ENCODE results near the gene LIF. TPM values are rescaled to one million over a fixed set of nuclear protein-coding genes. Genes with fewer than 3 reads are reported as not detected.
A peak's percentile ranks its signal among the peaks of the same experiment; 100 is the strongest.

LIF gene
- total RNA-seq, 4 donors from 2014 or later: 4.0 to 5.2 (median 4.4) TPM

DNA sequence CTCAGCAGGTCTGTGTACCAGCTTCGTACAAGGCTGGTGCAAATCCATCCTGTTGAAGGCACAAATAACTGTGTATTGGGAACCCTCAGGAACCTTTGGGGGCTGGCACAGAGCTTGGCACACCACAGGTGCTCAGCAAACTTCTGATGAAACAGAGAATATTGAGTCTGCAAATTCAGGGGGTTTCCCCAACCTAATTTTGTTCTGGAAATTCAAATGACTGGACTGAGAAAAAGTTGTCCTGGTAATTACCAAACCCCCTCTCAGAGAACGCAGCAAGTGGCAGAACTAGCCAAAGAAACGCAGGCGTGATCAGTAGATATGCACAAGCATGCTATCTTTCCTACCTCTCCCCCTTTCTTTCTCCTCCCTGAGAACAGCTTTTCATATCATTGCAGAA lies 47.6 kb downstream of the LIF start:
- no peaks in the 10 kb centered on the region for H3K9me3 ChIP-seq
- in situ Hi-C loops (cut with MboI; ENCODE audit: low pct_ligation_motif_present in 1 of 4, low pct_unique_long_range_greater_than_20kb in 1 of 4, low sequenced_read_pairs in 3 of 4) (no loop called here), intact Hi-C loops (cut with DNase I; ENCODE audit: low total_unique reads) (no loop called here)
- TF ChIP-seq POLR2A (IDR thresholded peaks at IDR 0.05): no peak
- no peak for TF ChIP-seq POLR2AphosphoS5 (IDR thresholded peaks at IDR 0.05)
- TF ChIP-seq, protein P1, sequence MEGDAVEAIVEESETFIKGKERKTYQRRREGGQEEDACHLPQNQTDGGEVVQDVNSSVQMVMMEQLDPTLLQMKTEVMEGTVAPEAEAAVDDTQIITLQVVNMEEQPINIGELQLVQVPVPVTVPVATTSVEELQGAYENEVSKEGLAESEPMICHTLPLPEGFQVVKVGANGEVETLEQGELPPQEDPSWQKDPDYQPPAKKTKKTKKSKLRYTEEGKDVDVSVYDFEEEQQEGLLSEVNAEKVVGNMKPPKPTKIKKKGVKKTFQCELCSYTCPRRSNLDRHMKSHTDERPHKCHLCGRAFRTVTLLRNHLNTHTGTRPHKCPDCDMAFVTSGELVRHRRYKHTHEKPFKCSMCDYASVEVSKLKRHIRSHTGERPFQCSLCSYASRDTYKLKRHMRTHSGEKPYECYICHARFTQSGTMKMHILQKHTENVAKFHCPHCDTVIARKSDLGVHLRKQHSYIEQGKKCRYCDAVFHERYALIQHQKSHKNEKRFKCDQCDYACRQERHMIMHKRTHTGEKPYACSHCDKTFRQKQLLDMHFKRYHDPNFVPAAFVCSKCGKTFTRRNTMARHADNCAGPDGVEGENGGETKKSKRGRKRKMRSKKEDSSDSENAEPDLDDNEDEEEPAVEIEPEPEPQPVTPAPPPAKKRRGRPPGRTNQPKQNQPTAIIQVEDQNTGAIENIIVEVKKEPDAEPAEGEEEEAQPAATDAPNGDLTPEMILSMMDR (IDR thresholded peaks at IDR 0.05): no peak
- no peak for TF ChIP-seq EP300 (IDR thresholded peaks at IDR 0.05; ENCODE audit: low read depth)
- peaks cover 0 to 35% (median 19%) of the 10 kb centered on the region in 4 donors for H3K4me1 ChIP-seq
- no peaks in the 10 kb centered on the region for H3K27me3 ChIP-seq
- no peak overlapping the region for H3K4me3 ChIP-seq
- DNase-seq: no peak
- no peak overlapping the region for H3K27ac ChIP-seq
- WGBS, 2 donors (ENCODE audit: low coverage in 1 of 2): 72 to 84% methylated on average over 3 to 4 of the region's 4 CpGs
- no peaks in the 10 kb centered on the region for H3K36me3 ChIP-seq

DNA sequence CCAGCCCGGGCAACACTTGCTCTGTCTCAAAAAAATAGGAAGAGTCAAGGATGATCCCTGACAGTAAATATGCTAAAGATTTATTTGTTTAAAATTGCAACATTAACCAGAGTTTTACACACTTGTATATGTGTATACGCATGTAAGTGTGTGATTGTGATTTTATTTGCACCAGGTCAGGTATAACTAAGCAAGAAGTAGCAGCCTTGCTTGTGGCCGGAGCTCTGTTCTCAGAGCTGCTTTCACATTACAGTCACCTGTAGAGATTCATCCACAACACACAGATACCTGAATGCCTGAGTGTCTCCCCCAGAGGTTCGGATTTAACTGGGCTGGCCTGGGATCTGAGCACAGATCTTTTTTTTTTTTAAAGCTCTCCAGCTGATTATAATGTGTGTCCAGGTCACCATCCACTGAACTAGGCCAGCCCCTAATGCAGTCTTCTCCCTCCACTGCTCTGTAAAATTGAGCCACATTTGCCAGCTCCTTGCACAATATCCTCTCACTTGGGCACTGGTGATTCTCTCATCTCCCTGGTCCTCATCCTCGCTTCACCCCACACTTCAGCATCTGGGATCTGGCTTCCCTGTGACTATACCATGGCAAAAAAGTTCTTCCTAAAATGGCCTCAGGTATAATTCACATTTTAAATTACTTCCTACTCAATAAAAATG lies 48.3 kb downstream of the LIF start:
- no peak overlapping the region for H3K4me3 ChIP-seq

DNA sequence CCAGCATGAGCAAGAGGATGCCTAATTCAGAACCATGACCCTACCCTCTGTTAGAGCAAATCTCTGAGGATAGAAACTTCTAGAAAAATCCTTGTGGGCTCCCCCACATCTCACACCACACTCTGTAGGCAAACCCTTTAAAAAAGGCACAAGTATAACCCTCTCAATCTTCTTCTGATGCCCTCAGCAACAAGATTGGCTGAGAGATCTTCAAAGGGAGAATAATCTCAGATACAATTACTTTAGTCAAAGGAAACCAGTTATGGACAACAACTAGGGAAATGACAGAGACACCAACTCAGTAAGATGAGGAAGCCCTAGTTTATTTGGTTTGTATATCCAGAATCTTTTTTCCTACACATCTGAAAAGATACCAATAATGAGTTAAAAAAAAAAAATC lies 49.2 kb downstream of the LIF start:
- no peak for TF ChIP-seq POLR2A (IDR thresholded peaks at IDR 0.05)
- no peak for TF ChIP-seq POLR2AphosphoS5 (IDR thresholded peaks at IDR 0.05)
- TF ChIP-seq EP300 (IDR thresholded peaks at IDR 0.05; ENCODE audit: low read depth): no peak
- TF ChIP-seq, protein P1 (IDR thresholded peaks at IDR 0.05): no peak
- Histone ChIP-seq H3K27ac (peak overlapping the region; percentile 46 to 69 (median 61)), H3K9me3 (no peaks in the 10 kb centered on the region), H3K4me3 (no peak overlapping the region), H3K36me3 (no peaks in the 10 kb centered on the region), H3K4me1 (peaks cover 0 to 29% (median 16%) of the 10 kb centered on the region in 4 donors), H3K27me3 (no peaks in the 10 kb centered on the region)
- intact Hi-C loops (cut with DNase I; ENCODE audit: low total_unique reads) (no loop called here), in situ Hi-C loops (cut with MboI; ENCODE audit: low pct_ligation_motif_present in 1 of 4, low pct_unique_long_range_greater_than_20kb in 1 of 4, low sequenced_read_pairs in 3 of 4) (no loop called here)
- no peak for DNase-seq

More for the DNA sequence above, 48.3 kb downstream of the LIF start:
- Histone ChIP-seq H3K9me3 (no peaks in the 10 kb centered on the region), H3K27me3 (no peaks in the 10 kb centered on the region), H3K36me3 (no peaks in the 10 kb centered on the region), H3K27ac (no peak overlapping the region), H3K4me1 (peaks cover 0 to 35% (median 19%) of the 10 kb centered on the region in 4 donors)
- in situ Hi-C loops (cut with MboI; ENCODE audit: low pct_ligation_motif_present in 1 of 4, low pct_unique_long_range_greater_than_20kb in 1 of 4, low sequenced_read_pairs in 3 of 4) (no loop called here), intact Hi-C loops (cut with DNase I; ENCODE audit: low total_unique reads) (no loop called here)
- WGBS, 2 donors (ENCODE audit: low coverage in 1 of 2): 96 to 97% methylated on average over 5 of the region's 5 CpGs
- DNase-seq: no peak
- no peak for TF ChIP-seq POLR2AphosphoS5 (IDR thresholded peaks at IDR 0.05)
- no peak for TF ChIP-seq EP300 (IDR thresholded peaks at IDR 0.05; ENCODE audit: low read depth)
- no peak for TF ChIP-seq POLR2A (IDR thresholded peaks at IDR 0.05)
- TF ChIP-seq, protein P1 (IDR thresholded peaks at IDR 0.05): no peak

DNA sequence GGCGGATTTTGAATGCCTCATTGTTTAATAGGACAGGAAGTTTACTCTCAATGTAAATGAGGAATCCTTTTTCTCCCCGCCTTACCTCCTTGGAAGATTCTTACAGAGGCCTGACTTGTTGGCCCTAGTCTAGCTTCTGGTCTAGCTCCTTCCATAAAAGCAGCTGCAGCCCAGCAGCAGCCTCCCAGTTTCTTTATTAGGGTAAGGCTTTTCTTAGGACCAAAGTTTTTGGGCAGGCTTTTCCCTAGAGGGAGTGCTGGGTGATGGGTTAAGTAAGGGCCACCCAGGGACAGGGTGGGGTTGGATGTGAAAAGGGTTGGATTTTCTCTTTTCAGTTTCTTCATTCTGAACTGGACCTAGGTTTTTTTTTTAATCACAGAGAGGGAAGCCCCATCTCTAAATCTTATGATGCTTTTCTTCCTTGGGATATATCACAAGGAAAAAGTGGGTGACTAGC lies 49.7 kb downstream of the LIF start:
- H3K9me3 ChIP-seq: no peaks in the 10 kb centered on the region
- H3K27ac ChIP-seq: peak overlapping the region; percentile 46 to 69 (median 61)
- intact Hi-C loops (cut with DNase I; ENCODE audit: low total_unique reads): no loop called here
- no peak for DNase-seq
- in situ Hi-C loops (cut with MboI; ENCODE audit: low pct_ligation_motif_present in 1 of 4, low pct_unique_long_range_greater_than_20kb in 1 of 4, low sequenced_read_pairs in 3 of 4): no loop called here
- peaks cover 0 to 24% (median 14%) of the 10 kb centered on the region in 4 donors for H3K4me1 ChIP-seq
- no peak overlapping the region for H3K4me3 ChIP-seq
- WGBS, 2 donors (ENCODE audit: low coverage in 1 of 2): 15 to 17% methylated on average over 2 of the region's 2 CpGs
- TF ChIP-seq POLR2A (IDR thresholded peaks at IDR 0.05): no peak
- no peak for TF ChIP-seq POLR2AphosphoS5 (IDR thresholded peaks at IDR 0.05)
- TF ChIP-seq, protein P1 (IDR thresholded peaks at IDR 0.05): no peak
- TF ChIP-seq EP300 (IDR thresholded peaks at IDR 0.05; ENCODE audit: low read depth): no peak
- H3K36me3 ChIP-seq: no peaks in the 10 kb centered on the region
- no peaks in the 10 kb centered on the region for H3K27me3 ChIP-seq
